Body of pancreas (tissue), 4 donors: ENCODE results near the gene CD300E.

ENCODE experiments used
- CTCF ChIP-seq, 7 experiments: fragments of 450-650 bp in 4 of 7; fragments of 200-600 bp in 3 of 7; sonication (generic) in 3 of 7; IDR thresholded peaks; one replicate each; pipeline ENCODE4 v1.5.1; 2016 to 2019; ENCODE audit warnings: antibody characterized with exemption in 7 of 7
- POLR2A ChIP-seq, 3 donors: fragments of 450-650 bp; IDR thresholded peaks; one replicate each; pipeline ENCODE4 v1.6.1; 2016; ENCODE audit warnings: antibody characterized with exemption in 3 of 3, mild to moderate bottlenecking in 2 of 3

- TF ChIP-seq CTCF (IDR thresholded peaks at IDR 0.05) = no peak
- TF ChIP-seq POLR2A (IDR thresholded peaks at IDR 0.05) = no peak
Measured at GRCh38 chr17:74632617-74633016, 9.1 kb upstream of the CD300E start.
